Measurements from ENCODE around the gene CUEDC1.

DNA sequence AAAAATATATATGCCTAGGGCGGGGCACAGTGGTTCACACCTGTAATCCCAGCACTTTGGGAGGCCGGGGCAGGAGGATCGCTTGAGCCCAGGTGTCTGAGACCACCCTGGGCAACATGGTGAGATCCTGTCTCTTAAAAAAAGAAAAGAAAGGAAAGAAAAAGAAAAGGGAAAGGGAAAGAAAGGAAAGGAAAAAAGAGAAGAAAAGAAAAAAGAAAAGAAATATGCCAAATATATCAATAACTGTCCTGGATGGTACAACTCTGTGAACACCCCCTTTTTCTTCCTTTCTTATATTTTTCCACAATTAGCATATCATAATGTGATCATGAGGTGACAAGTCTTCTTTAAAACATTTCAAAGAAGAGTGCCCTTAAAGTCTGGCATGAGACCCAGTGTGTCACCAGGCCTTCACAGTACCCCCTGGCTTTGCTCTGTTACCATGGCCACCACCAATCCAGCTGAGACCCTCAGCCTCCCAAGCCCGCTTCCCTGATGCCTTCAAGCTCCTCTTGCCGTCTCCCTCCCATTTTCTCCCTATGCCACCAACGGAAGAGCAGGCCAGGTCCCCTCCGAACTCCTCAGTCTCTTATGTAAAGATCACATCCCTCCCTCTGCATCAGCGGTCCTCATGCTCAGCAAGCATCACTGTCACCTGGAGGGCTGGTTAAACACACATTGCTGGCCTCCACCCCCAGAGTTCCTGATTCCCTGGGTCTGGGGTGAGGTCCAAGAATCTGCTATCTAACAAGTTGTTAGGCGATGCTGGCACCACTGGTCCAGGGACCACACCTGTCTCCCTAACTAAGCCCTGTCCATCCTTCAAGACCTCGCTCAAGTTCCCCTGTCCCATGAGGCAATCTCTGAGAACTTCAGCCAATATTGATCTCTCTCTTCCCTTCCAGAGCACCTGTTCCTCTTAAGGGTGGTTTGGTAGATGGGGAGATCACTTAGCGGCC, 44.5 kb downstream of the CUEDC1 start:
- no peak for TF ChIP-seq CTCF (IDR thresholded peaks at IDR 0.05; ENCODE audit: poor library complexity)
- no peak for TF ChIP-seq EZH2phosphoT487 (IDR thresholded peaks at IDR 0.05; ENCODE audit: low read depth, severe bottlenecking, unreplicated experiment)

All from hepatocyte (in vitro differentiated cells).